Nephron progenitor cell (in vitro differentiated cells): ENCODE measurements around the gene MYO5B.

Experiments
- DNase-seq: peaks from one replicate; pipeline ENCODE4 v3.0.0; 2021
- H3K27ac Mint-ChIP-seq: 2 replicates; pipeline ENCODE4 v1.8.0; 2021; ENCODE audit warnings: mild to moderate bottlenecking, moderate library complexity, mixed read lengths
- H3K27me3 Mint-ChIP-seq: 2 replicates; pipeline ENCODE4 v1.8.0; 2021; ENCODE audit warnings: mild to moderate bottlenecking, low read depth, mixed read lengths; ENCODE audit not compliant: poor library complexity
- H3K36me3 Mint-ChIP-seq: 2 replicates; pipeline ENCODE4 v1.8.0; 2021; ENCODE audit warnings: low read depth, mixed read lengths
- H3K4me1 Mint-ChIP-seq: 2 replicates; pipeline ENCODE4 v1.8.0; 2021; ENCODE audit warnings: mixed read lengths
- H3K4me3 Mint-ChIP-seq: 2 replicates; pipeline ENCODE4 v1.8.0; 2021; ENCODE audit warnings: mild to moderate bottlenecking, moderate library complexity, mixed read lengths
- H3K9me3 Mint-ChIP-seq: 2 replicates; pipeline ENCODE4 v1.8.0; 2021; ENCODE audit warnings: mild to moderate bottlenecking, moderate library complexity, mixed read lengths
- TF ChIP-seq, protein P1 (sequence below): fragments of 200-600 bp; sonication (generic); IDR thresholded peaks from 2 replicates; pipeline ENCODE4 v1.5.0; 2021; ENCODE audit warnings: antibody characterized with exemption

MYO5B gene

DNA sequence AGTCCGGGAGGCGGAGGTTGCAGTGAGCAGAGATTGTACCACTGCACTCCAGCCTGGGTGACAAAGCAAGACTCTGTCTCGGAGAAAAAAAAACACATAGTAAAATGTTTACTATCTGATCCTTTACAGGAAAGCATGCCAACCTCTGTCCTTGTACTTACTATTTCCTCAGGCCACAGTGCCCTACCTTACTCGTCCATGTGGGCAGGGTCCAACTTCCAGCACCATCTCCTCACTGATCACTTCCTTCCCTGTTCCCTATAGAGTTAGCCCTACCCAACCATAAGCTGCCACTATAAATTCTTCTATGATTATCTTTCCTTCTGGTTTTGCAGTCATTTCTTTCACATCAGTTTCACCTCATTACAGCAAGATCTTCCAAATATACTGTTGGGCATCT lies 136.2 kb downstream of the MYO5B start:
- no peak for DNase-seq
- H3K4me3 Mint-ChIP-seq = no peak overlapping the region
- peaks cover 26% of the 10 kb centered on the region for H3K27me3 Mint-ChIP-seq
- no peaks in the 10 kb centered on the region for H3K36me3 Mint-ChIP-seq
- H3K27ac Mint-ChIP-seq = no peak overlapping the region
- TF ChIP-seq, protein P1, sequence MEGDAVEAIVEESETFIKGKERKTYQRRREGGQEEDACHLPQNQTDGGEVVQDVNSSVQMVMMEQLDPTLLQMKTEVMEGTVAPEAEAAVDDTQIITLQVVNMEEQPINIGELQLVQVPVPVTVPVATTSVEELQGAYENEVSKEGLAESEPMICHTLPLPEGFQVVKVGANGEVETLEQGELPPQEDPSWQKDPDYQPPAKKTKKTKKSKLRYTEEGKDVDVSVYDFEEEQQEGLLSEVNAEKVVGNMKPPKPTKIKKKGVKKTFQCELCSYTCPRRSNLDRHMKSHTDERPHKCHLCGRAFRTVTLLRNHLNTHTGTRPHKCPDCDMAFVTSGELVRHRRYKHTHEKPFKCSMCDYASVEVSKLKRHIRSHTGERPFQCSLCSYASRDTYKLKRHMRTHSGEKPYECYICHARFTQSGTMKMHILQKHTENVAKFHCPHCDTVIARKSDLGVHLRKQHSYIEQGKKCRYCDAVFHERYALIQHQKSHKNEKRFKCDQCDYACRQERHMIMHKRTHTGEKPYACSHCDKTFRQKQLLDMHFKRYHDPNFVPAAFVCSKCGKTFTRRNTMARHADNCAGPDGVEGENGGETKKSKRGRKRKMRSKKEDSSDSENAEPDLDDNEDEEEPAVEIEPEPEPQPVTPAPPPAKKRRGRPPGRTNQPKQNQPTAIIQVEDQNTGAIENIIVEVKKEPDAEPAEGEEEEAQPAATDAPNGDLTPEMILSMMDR = no peak
- H3K4me1 Mint-ChIP-seq = no peaks in the 10 kb centered on the region
- H3K9me3 Mint-ChIP-seq = no peaks in the 10 kb centered on the region

DNA sequence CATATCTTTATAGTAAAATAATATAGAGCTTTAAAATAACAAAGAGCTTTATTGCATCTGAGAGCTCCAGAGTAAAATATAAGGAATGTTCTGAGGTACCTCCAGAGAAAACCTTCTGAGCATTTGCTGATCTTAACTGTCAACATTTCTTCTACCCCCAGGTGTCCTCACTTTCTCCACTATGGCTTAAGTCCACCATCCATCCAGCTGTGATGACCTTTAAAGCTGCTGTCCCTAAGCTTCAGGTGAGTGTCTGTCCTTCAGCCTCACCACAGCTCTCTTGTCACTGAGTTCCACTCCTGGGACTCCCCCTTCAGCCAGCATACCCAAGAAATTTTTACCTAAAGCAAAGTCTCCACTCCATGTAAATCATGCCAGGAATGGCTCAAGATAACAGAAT lies 137.9 kb downstream of the MYO5B start:
- TF ChIP-seq, protein P1 = no peak
- Mint-ChIP-seq H3K27me3 (peaks cover 29% of the 10 kb centered on the region), H3K27ac (no peak overlapping the region), H3K36me3 (no peaks in the 10 kb centered on the region), H3K4me1 (no peaks in the 10 kb centered on the region), H3K4me3 (no peak overlapping the region), H3K9me3 (no peaks in the 10 kb centered on the region)
- DNase-seq = no peak

DNA sequence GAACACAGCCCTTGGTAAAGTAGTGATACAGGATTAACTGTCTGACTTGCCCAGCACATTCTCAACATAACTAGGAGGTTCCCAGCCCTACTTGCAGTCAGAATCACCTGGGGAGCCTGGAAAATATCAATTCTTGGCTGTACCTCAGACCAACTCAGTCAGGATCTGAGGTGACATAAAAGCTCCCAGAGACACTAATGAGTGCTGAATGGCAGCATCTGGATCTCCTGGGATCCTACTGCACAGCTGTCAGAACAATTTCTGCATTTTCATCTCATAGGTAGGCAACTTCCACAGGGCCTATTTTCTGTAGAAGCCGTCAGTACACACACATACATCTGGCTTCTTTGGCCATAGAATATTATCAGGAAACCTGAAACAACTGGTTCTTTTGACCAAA lies 138.8 kb downstream of the MYO5B start:
- no peaks in the 10 kb centered on the region for H3K36me3 Mint-ChIP-seq
- H3K4me3 Mint-ChIP-seq = no peak overlapping the region
- peaks cover 3% of the 10 kb centered on the region for H3K9me3 Mint-ChIP-seq
- TF ChIP-seq, protein P1 = no peak
- H3K4me1 Mint-ChIP-seq = no peaks in the 10 kb centered on the region
- peaks cover 29% of the 10 kb centered on the region for H3K27me3 Mint-ChIP-seq
- no peak for DNase-seq
- H3K27ac Mint-ChIP-seq = no peak overlapping the region

DNA sequence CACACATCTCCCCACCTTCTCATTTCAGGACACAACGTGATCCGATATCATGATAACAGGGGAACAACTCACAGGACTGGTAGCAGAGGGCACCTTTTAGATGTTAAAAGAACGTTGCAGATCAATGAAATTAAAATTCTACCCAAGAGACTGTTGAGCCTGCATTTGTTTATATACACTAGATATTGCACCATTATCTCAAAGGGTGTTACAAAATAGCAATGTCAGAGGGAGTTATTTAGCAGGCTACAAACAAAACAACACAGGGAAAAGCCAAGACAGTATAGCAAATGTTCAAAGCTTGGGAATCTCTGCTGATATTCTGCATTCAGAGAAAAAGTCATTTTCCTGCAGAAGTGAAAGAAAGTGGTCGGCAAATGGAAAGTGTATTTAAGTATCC lies 139.5 kb downstream of the MYO5B start:
- peaks cover 3% of the 10 kb centered on the region for H3K9me3 Mint-ChIP-seq
- no peak overlapping the region for H3K4me3 Mint-ChIP-seq
- DNase-seq = no peak
- H3K4me1 Mint-ChIP-seq = no peaks in the 10 kb centered on the region
- peaks cover 29% of the 10 kb centered on the region for H3K27me3 Mint-ChIP-seq
- H3K36me3 Mint-ChIP-seq = no peaks in the 10 kb centered on the region
- TF ChIP-seq, protein P1 = no peak
- H3K27ac Mint-ChIP-seq = no peak overlapping the region

DNA sequence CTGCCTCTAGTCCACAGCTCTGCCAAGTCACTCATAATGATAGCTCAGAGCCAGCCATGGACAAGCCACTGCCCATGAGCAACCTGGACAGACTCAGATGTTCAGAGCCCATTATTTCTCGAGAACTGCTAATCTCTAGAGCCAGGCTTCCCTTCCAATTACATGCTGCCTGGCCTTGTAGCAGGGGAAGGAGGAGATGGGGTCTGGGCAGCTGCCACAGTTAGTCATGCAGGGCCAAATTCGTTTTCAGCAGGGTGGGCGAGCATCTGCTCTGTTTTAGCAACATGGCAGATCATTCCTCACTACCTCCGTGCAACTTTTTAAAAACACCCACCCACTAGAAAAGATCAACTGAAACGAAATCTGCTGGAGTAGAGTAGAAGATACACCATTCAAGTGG lies 141.8 kb downstream of the MYO5B start:
- Mint-ChIP-seq H3K36me3 (no peaks in the 10 kb centered on the region), H3K9me3 (peaks cover 3% of the 10 kb centered on the region), H3K27me3 (peaks cover 31% of the 10 kb centered on the region), H3K4me3 (no peak overlapping the region), H3K4me1 (no peaks in the 10 kb centered on the region), H3K27ac (no peak overlapping the region)
- TF ChIP-seq, protein P1 = no peak
- no peak for DNase-seq

DNA sequence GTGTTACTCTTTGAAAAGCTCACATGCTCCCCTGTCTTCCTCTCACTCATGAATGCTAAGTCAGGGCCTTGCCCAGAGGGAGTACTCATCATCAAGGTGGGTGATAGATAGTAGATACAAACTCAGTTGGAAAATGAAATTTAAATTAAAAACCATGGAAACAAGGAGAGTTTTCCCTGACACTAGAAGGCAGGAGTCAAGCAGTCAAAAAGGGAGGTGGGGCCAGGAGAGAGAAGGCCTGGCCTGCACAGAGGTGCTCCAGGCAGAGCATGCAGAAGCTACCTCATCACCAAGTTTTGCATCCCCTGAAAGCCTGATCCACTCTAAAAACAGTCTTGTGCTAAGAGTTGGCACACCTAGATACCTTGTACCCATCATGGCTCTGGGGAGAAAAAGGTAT lies 143.7 kb downstream of the MYO5B start:
- peaks cover 3% of the 10 kb centered on the region for H3K9me3 Mint-ChIP-seq
- no peaks in the 10 kb centered on the region for H3K36me3 Mint-ChIP-seq
- no peak for DNase-seq
- no peak overlapping the region for H3K4me3 Mint-ChIP-seq
- TF ChIP-seq, protein P1 = no peak
- no peak overlapping the region for H3K27ac Mint-ChIP-seq
- H3K27me3 Mint-ChIP-seq = peaks cover 31% of the 10 kb centered on the region
- no peaks in the 10 kb centered on the region for H3K4me1 Mint-ChIP-seq
